ENCODE data around the gene ST3GAL5.

The ST3GAL5 gene

DNA sequence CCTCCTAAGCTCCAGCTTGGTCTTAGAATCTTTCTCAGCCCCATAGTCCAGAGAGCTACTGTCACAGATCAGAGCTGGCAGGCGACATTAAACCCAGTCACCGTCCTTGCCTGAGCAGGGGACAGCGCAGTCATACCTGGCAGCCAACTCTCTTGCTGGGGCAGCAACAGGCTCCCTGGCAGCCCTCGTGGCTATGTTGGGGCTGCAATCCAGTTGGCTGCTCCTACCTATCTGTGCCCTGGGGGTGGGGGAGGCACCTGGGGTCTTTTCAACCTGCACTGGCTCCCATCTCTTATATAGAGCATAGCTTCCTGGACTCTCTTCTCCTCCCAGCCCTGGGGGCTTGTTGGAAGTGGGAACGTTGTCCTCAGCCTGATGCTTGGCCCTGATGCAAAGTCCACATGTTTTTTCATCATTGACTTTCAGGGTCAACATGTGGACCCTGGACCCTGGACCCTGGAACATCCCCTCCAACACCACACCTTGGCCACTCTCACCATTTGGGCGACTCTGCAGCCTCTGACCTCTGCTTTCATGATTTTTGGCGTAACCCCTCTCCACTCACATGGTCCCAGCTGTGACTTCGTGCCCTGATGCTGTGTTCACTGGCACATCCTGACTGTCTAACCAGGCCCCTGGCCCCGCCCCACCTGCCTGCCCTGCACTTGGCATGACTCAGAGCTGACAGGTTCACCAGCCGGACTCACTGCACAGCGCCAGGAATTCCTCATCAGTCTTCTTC, 89.4 kb downstream of the ST3GAL5 start:
- H3K4me2 ChIP-seq (ENCODE audit: low read depth, low read length), result no peak overlapping the region
- H3K27ac ChIP-seq (ENCODE audit: low read length), result no peak overlapping the region
- H3K9me3 ChIP-seq (replicated peaks; ENCODE audit: insufficient read depth, low read length), result no peaks in the 10 kb centered on the region
- no peak overlapping the region for H3K9ac ChIP-seq (ENCODE audit: low read length)
- H3K9me2 ChIP-seq (replicated peaks; ENCODE audit: insufficient read depth, low read length), result no peaks in the 10 kb centered on the region
- no peaks in the 10 kb centered on the region for H3F3A ChIP-seq (ENCODE audit: insufficient read depth, low read length)
- H3K27me3 ChIP-seq (replicated peaks; ENCODE audit: insufficient read depth, low read length), result no peaks in the 10 kb centered on the region; the same call in 1 of the 2 replicates
- TF ChIP-seq, protein P1, sequence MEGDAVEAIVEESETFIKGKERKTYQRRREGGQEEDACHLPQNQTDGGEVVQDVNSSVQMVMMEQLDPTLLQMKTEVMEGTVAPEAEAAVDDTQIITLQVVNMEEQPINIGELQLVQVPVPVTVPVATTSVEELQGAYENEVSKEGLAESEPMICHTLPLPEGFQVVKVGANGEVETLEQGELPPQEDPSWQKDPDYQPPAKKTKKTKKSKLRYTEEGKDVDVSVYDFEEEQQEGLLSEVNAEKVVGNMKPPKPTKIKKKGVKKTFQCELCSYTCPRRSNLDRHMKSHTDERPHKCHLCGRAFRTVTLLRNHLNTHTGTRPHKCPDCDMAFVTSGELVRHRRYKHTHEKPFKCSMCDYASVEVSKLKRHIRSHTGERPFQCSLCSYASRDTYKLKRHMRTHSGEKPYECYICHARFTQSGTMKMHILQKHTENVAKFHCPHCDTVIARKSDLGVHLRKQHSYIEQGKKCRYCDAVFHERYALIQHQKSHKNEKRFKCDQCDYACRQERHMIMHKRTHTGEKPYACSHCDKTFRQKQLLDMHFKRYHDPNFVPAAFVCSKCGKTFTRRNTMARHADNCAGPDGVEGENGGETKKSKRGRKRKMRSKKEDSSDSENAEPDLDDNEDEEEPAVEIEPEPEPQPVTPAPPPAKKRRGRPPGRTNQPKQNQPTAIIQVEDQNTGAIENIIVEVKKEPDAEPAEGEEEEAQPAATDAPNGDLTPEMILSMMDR (IDR thresholded peaks at IDR 0.05; ENCODE audit: low read length), result no peak
- TF ChIP-seq EZH2phosphoT487 (IDR thresholded peaks at IDR 0.05; ENCODE audit: low read length) (no peak), EZH2 (optimal IDR thresholded peaks at IDR 0.05; ENCODE audit: low read depth, low read length) (no peak)
- no peaks in the 10 kb centered on the region for H3K79me2 ChIP-seq (ENCODE audit: low read length)
- no peaks in the 10 kb centered on the region for H3K36me3 ChIP-seq (replicated peaks; ENCODE audit: insufficient read depth, low read length)
- H3K4me3 ChIP-seq (ENCODE audit: low read length), result no peak overlapping the region
- no peaks in the 10 kb centered on the region for H4K20me1 ChIP-seq (ENCODE audit: insufficient read depth, low read length)
- no peak for DNase-seq
- no peaks in the 10 kb centered on the region for H3K4me1 ChIP-seq (ENCODE audit: low read length)
- H2AFZ ChIP-seq (ENCODE audit: low read length), result no peak overlapping the region

GRCh38 chr2:85797921-85798320, 90.9 kb downstream of the ST3GAL5 start:
- no peaks in the 10 kb centered on the region for H3K79me2 ChIP-seq (ENCODE audit: low read length)
- TF ChIP-seq EZH2phosphoT487 (IDR thresholded peaks at IDR 0.05; ENCODE audit: low read length) (no peak), EZH2 (optimal IDR thresholded peaks at IDR 0.05; ENCODE audit: low read depth, low read length) (no peak)
- TF ChIP-seq, protein P1 (IDR thresholded peaks at IDR 0.05; ENCODE audit: low read length), result peak; percentile 31; the same call in 1 of the 2 replicates
- no peaks in the 10 kb centered on the region for H4K20me1 ChIP-seq (ENCODE audit: insufficient read depth, low read length)
- no peak overlapping the region for H3K4me2 ChIP-seq (ENCODE audit: low read depth, low read length)
- no peak overlapping the region for H3K27ac ChIP-seq (ENCODE audit: low read length)
- no peak overlapping the region for H2AFZ ChIP-seq (ENCODE audit: low read length)
- no peaks in the 10 kb centered on the region for H3K36me3 ChIP-seq (replicated peaks; ENCODE audit: insufficient read depth, low read length)
- no peaks in the 10 kb centered on the region for H3F3A ChIP-seq (ENCODE audit: insufficient read depth, low read length)
- H3K4me1 ChIP-seq (ENCODE audit: low read length), result no peaks in the 10 kb centered on the region
- no peaks in the 10 kb centered on the region for H3K9me2 ChIP-seq (replicated peaks; ENCODE audit: insufficient read depth, low read length)
- no peaks in the 10 kb centered on the region; the same call in 1 of the 2 replicates for H3K27me3 ChIP-seq (replicated peaks; ENCODE audit: insufficient read depth, low read length)
- no peaks in the 10 kb centered on the region for H3K9me3 ChIP-seq (replicated peaks; ENCODE audit: insufficient read depth, low read length)
- H3K9ac ChIP-seq (ENCODE audit: low read length), result no peak overlapping the region
- no peak overlapping the region for H3K4me3 ChIP-seq (ENCODE audit: low read length)
- DNase-seq, result no peak

DNA sequence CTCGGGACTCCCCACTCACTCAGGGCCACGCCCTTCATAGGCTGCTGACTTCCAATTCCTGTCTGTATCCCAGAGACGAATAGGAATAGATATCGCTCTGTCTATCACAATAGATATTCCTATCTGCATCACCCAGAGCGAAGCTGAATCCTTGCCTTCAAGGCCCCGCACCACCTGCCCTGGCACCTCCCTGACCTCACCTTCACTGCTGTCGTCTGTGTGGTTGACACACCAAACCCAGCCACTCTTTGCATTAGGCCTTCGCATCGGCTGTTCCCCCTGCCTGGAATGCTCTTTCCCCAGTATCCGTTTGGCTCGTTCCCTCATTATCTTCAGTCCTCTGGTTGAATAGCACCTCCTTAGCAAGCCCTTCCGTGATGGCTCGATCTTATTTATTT, 91.5 kb downstream of the ST3GAL5 start:
- TF ChIP-seq EZH2phosphoT487 (IDR thresholded peaks at IDR 0.05; ENCODE audit: low read length) (no peak), EZH2 (optimal IDR thresholded peaks at IDR 0.05; ENCODE audit: low read depth, low read length) (no peak)
- TF ChIP-seq, protein P1 (IDR thresholded peaks at IDR 0.05; ENCODE audit: low read length), result no peak
- H3K27me3 ChIP-seq (replicated peaks; ENCODE audit: insufficient read depth, low read length), result no peaks in the 10 kb centered on the region; the same call in 1 of the 2 replicates
- H3K79me2 ChIP-seq (ENCODE audit: low read length), result no peaks in the 10 kb centered on the region
- no peaks in the 10 kb centered on the region for H3K9me3 ChIP-seq (replicated peaks; ENCODE audit: insufficient read depth, low read length)
- H3F3A ChIP-seq (ENCODE audit: insufficient read depth, low read length), result no peaks in the 10 kb centered on the region
- no peak overlapping the region for H3K9ac ChIP-seq (ENCODE audit: low read length)
- no peak overlapping the region for H3K27ac ChIP-seq (ENCODE audit: low read length)
- H2AFZ ChIP-seq (ENCODE audit: low read length), result no peak overlapping the region
- no peaks in the 10 kb centered on the region for H3K36me3 ChIP-seq (replicated peaks; ENCODE audit: insufficient read depth, low read length)
- no peak overlapping the region for H3K4me3 ChIP-seq (ENCODE audit: low read length)
- no peak for DNase-seq
- no peaks in the 10 kb centered on the region for H3K9me2 ChIP-seq (replicated peaks; ENCODE audit: insufficient read depth, low read length)
- no peak overlapping the region for H3K4me2 ChIP-seq (ENCODE audit: low read depth, low read length)
- no peaks in the 10 kb centered on the region for H4K20me1 ChIP-seq (ENCODE audit: insufficient read depth, low read length)
- H3K4me1 ChIP-seq (ENCODE audit: low read length), result no peaks in the 10 kb centered on the region
